SW480 (cell line): ENCODE data around the gene SLC11A1.
A peak's percentile ranks its signal among the peaks of the same experiment; 100 is the strongest.

Experiments
- DNase-seq: peaks from one replicate; pipeline ENCODE4 v3.0.0-alpha.2; 2016; ENCODE audit warnings: low spot score

SLC11A1 gene

GRCh38 chr2:218367415-218368149 lies 14.5 kb upstream of the SLC11A1 start:
- peak; percentile 77 for DNase-seq

- no peak for DNase-seq
These were observed 13.9 kb upstream of the SLC11A1 start for GRCh38 chr2:218368150-218368528.

- no peak for DNase-seq
These were observed 13.4 kb upstream of the SLC11A1 start for GRCh38 chr2:218368621-218369153.

- no peak for DNase-seq
These were observed 12.7 kb upstream of the SLC11A1 start for GRCh38 chr2:218369330-218369729.

- no peak for DNase-seq
These were observed 11.5 kb upstream of the SLC11A1 start for GRCh38 chr2:218370410-218371063.

GRCh38 chr2:218371983-218372350 lies 10.1 kb upstream of the SLC11A1 start:
- DNase-seq: no peak

- DNase-seq: no peak
These were observed 7.3 kb upstream of the SLC11A1 start for GRCh38 chr2:218374795-218375194.

GRCh38 chr2:218375212-218375611 lies 6.9 kb upstream of the SLC11A1 start:
- no peak for DNase-seq

- no peak for DNase-seq
These were observed 4.0 kb upstream of the SLC11A1 start for GRCh38 chr2:218378053-218378452.

- no peak for DNase-seq
These were observed 712 bp downstream of the SLC11A1 start for GRCh38 chr2:218382785-218383184.

GRCh38 chr2:218383892-218384519 lies 1.9 kb downstream of the SLC11A1 start:
- no peak for DNase-seq

- DNase-seq: no peak
These were observed 2.9 kb downstream of the SLC11A1 start for GRCh38 chr2:218384975-218385374.

- DNase-seq: no peak
These were observed 4.7 kb downstream of the SLC11A1 start for GRCh38 chr2:218386505-218387368.

GRCh38 chr2:218387369-218388194 lies 5.5 kb downstream of the SLC11A1 start:
- DNase-seq: peak; percentile 62

- no peak for DNase-seq
These were observed 7.5 kb downstream of the SLC11A1 start for GRCh38 chr2:218389333-218390150.

- no peak for DNase-seq
These were observed 9.1 kb downstream of the SLC11A1 start for GRCh38 chr2:218391202-218391601.

GRCh38 chr2:218392459-218392858 lies 10.4 kb downstream of the SLC11A1 start:
- no peak for DNase-seq

GRCh38 chr2:218392891-218393462 lies 10.9 kb downstream of the SLC11A1 start:
- no peak for DNase-seq

- no peak for DNase-seq
These were observed 11.7 kb downstream of the SLC11A1 start for GRCh38 chr2:218393750-218394290.
